ENCODE results near the gene PDE3B. TPM values are rescaled to one million over a fixed set of nuclear protein-coding genes. Genes with fewer than 3 reads are reported as not detected.
A peak's percentile ranks its signal among the peaks of the same experiment; 100 is the strongest.

PDE3B gene
- total and polyA plus RNA-seq, 9 of the 15 experiments (the other 6 are each of a cell fraction or from before 2014, with no cell fraction given): 2.3 to 22.5 (median 12.2) TPM

- TF ChIP-seq POLR2G (IDR thresholded peaks at IDR 0.05; ENCODE audit: low read depth, low read length) (no peak), PHB2 (IDR thresholded peaks at IDR 0.05; ENCODE audit: low read depth) (no peak), CEBPB (tag; IDR thresholded peaks at IDR 0.05) (0 out of 2 replicates have a peak, but pooled peaks have one; percentile 43), BRCA1 (IDR thresholded peaks at IDR 0.05) (no peak), BRCA1 (CRISPR knock-in tag; IDR thresholded peaks at IDR 0.05) (no peak), HDAC8 (tag; IDR thresholded peaks at IDR 0.05) (no peak), ZNF398 (CRISPR knock-in tag; IDR thresholded peaks at IDR 0.05) (no peak), YY1 (IDR thresholded peaks at IDR 0.05; ENCODE audit: borderline replicate concordance in 1 of 3, control insufficient read depth in 1 of 3, extremely low read depth in 1 of 3, insufficient read depth in 3 of 3, insufficient read length in 1 of 3, insufficient replicate concordance in 2 of 3, low read depth in 1 of 3, low read length in 2 of 3) (no peak), BRD9 (IDR thresholded peaks at IDR 0.05; ENCODE audit: low read depth, partially characterized antibody) (no peak), HOMEZ (CRISPR knock-in tag; IDR thresholded peaks at IDR 0.05) (no peak), PBX2 (CRISPR knock-in tag; IDR thresholded peaks at IDR 0.05; ENCODE audit: low read depth) (no peak), PBX2 (tag; conservative IDR thresholded peaks at IDR 0.05; ENCODE audit: low read depth) (peak; percentile 13; the same call in 1 of the 2 replicates), CREB1 (IDR thresholded peaks at IDR 0.05) (peak; percentile 57; the same call in 1 of the 2 replicates), CREB1 (CRISPR knock-in tag; IDR thresholded peaks at IDR 0.05) (peak; percentile 27; the same call in 1 of the 2 replicates), EGR1 (conservative IDR thresholded peaks at IDR 0.05) (no peak), PKNOX1 (IDR thresholded peaks at IDR 0.05) (no peak), KDM5B (IDR thresholded peaks at IDR 0.05; ENCODE audit: insufficient replicate concordance, low read depth, low read length) (peak; percentile 42), RBM22 (IDR thresholded peaks at IDR 0.05; ENCODE audit: low read depth, low read length, poor library complexity, severe bottlenecking) (no peak), SOX6 (IDR thresholded peaks at IDR 0.05) (peak; percentile 78), TFAM (CRISPR knock-in tag; conservative IDR thresholded peaks at IDR 0.05) (no peak)
Measured at GRCh38 chr11:14645985-14646900, 2.6 kb downstream of the PDE3B start (continued).

All from K562 (cell line).